Glutamatergic neuron (in vitro differentiated cells): Measurements from ENCODE around the gene HTR6. TPM values are rescaled to one million over a fixed set of nuclear protein-coding genes. Genes with fewer than 3 reads are reported as not detected.
A peak's percentile ranks its signal among the peaks of the same experiment; 100 is the strongest.

Source experiments
- DNase-seq: peaks from one replicate; pipeline ENCODE4 v3.0.0; 2022
- H3K27ac Mint-ChIP-seq: one replicate; pipeline ENCODE4 v1.8.0; 2020; ENCODE audit warnings: mild to moderate bottlenecking, mixed read lengths, inconsistent platforms; ENCODE audit not compliant: unreplicated experiment
- H3K27me3 Mint-ChIP-seq: one replicate; pipeline ENCODE4 v1.8.0; 2020; ENCODE audit warnings: mild to moderate bottlenecking, moderate library complexity, mixed read lengths, inconsistent platforms; ENCODE audit not compliant: unreplicated experiment
- H3K36me3 Mint-ChIP-seq: one replicate; pipeline ENCODE4 v1.8.0; 2020; ENCODE audit warnings: mild to moderate bottlenecking, mixed read lengths, inconsistent platforms; ENCODE audit not compliant: unreplicated experiment
- H3K4me1 Mint-ChIP-seq: one replicate; pipeline ENCODE4 v1.8.0; 2020; ENCODE audit warnings: mild to moderate bottlenecking, low read depth, mixed read lengths, inconsistent platforms; ENCODE audit not compliant: unreplicated experiment
- H3K4me3 Mint-ChIP-seq: one replicate; pipeline ENCODE4 v1.8.0; 2020; ENCODE audit warnings: mild to moderate bottlenecking, mixed read lengths, inconsistent platforms; ENCODE audit not compliant: unreplicated experiment
- H3K9me3 Mint-ChIP-seq: one replicate; pipeline ENCODE4 v1.8.0; 2020; ENCODE audit warnings: mild to moderate bottlenecking, moderate library complexity, mixed read lengths, inconsistent platforms; ENCODE audit not compliant: unreplicated experiment
- total RNA-seq: library from RNA; stranded (reverse); fragmentation: NEBNext Ultra II Directional; extraction: Animal tissue kit (Norgen Biotek cat#: 25700); gene quantifications from one replicate; pipeline ENCODE4 v1.2.1, GENCODE V29; 2021; ENCODE audit not compliant: unreplicated experiment
- TF ChIP-seq, protein P1 (sequence below): fragments of 200-600 bp; sonication (generic); IDR thresholded peaks from one replicate; pipeline ENCODE4 v1.5.0; 2021; ENCODE audit not compliant: partially characterized antibody, unreplicated experiment

Gene HTR6
- total RNA-seq, 1 donor from 2014 or later, result not detected

DNA sequence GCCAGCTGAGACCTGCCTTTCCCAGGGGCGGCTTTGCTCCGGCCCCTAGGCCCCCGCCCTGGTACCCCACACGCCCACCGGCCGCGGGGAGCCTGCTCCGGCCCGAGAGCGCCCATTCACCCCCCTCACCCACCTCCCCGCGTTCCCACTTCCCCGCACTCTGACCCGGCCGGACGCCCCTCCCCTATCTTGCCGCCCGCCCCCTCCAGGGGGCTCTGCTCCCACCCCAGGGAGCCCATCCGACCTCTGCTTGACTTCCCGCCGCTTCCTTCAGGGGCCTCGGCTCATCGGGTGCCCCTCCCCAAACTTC, 466 bp downstream of the HTR6 start:
- TF ChIP-seq, protein P1, sequence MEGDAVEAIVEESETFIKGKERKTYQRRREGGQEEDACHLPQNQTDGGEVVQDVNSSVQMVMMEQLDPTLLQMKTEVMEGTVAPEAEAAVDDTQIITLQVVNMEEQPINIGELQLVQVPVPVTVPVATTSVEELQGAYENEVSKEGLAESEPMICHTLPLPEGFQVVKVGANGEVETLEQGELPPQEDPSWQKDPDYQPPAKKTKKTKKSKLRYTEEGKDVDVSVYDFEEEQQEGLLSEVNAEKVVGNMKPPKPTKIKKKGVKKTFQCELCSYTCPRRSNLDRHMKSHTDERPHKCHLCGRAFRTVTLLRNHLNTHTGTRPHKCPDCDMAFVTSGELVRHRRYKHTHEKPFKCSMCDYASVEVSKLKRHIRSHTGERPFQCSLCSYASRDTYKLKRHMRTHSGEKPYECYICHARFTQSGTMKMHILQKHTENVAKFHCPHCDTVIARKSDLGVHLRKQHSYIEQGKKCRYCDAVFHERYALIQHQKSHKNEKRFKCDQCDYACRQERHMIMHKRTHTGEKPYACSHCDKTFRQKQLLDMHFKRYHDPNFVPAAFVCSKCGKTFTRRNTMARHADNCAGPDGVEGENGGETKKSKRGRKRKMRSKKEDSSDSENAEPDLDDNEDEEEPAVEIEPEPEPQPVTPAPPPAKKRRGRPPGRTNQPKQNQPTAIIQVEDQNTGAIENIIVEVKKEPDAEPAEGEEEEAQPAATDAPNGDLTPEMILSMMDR, result no peak
- DNase-seq, result no peak
- Mint-ChIP-seq H3K27me3 (peaks cover 30% of the 10 kb centered on the region), H3K9me3 (peaks cover 6% of the 10 kb centered on the region), H3K4me3 (peak overlapping the region; percentile 34), H3K27ac (no peak overlapping the region), H3K4me1 (no peaks in the 10 kb centered on the region), H3K36me3 (peaks cover 7% of the 10 kb centered on the region)

DNA sequence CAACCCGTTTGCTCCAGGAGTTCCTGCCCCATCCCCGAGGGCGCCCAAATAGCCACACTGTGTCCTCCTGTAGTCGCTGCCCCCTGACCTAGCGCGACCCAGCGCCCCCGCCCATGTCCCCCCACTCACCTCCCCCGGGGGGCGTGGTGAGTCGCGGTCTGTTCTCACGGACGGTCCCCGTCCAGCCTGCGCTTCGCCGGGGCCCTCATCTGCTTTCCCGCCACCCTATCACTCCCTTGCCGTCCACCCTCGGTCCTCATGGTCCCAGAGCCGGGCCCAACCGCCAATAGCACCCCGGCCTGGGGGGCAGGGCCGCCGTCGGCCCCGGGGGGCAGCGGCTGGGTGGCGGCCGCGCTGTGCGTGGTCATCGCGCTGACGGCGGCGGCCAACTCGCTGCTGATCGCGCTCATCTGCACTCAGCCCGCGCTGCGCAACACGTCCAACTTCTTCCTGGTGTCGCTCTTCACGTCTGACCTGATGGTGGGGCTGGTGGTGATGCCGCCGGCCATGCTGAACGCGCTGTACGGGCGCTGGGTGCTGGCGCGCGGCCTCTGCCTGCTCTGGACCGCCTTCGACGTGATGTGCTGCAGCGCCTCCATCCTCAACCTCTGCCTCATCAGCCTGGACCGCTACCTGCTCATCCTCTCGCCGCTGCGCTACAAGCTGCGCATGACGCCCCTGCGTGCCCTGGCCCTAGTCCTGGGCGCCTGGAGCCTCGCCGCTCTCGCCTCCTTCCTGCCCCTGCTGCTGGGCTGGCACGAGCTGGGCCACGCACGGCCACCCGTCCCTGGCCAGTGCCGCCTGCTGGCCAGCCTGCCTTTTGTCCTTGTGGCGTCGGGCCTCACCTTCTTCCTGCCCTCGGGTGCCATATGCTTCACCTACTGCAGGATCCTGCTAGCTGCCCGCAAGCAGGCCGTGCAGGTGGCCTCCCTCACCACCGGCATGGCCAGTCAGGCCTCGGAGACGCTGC, 1.1 kb downstream of the HTR6 start:
- TF ChIP-seq, protein P1, result no peak
- Mint-ChIP-seq H3K36me3 (peaks cover 7% of the 10 kb centered on the region), H3K4me3 (peak overlapping the region; percentile 68), H3K4me1 (no peaks in the 10 kb centered on the region), H3K27ac (no peak overlapping the region), H3K9me3 (peaks cover 2% of the 10 kb centered on the region), H3K27me3 (peaks cover 33% of the 10 kb centered on the region)
- DNase-seq, result no peak

DNA sequence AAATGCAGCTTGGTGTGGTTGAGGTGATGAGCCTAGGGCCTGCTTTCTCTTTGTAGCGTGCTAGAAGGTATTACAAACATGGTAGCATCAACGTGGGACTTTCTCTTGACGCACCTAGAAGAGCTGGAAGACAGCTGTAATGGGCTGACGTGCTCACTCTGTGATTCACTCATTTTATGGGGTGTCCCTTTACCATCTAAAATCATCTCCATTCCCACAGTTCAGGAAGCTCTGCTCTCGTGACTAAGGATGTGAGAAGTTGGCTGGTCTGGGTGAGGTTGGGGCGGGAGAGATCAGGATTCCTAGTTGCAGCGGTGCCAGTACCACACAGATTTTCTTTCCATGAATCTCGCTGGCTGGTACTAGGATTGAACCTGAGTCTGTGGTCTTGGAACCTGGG, 4.2 kb downstream of the HTR6 start:
- peaks cover 7% of the 10 kb centered on the region for H3K36me3 Mint-ChIP-seq
- no peak overlapping the region for H3K27ac Mint-ChIP-seq
- H3K9me3 Mint-ChIP-seq, result peaks cover 2% of the 10 kb centered on the region
- DNase-seq, result no peak
- H3K4me3 Mint-ChIP-seq, result no peak overlapping the region
- no peaks in the 10 kb centered on the region for H3K4me1 Mint-ChIP-seq
- peaks cover 29% of the 10 kb centered on the region for H3K27me3 Mint-ChIP-seq
- TF ChIP-seq, protein P1, result no peak

DNA sequence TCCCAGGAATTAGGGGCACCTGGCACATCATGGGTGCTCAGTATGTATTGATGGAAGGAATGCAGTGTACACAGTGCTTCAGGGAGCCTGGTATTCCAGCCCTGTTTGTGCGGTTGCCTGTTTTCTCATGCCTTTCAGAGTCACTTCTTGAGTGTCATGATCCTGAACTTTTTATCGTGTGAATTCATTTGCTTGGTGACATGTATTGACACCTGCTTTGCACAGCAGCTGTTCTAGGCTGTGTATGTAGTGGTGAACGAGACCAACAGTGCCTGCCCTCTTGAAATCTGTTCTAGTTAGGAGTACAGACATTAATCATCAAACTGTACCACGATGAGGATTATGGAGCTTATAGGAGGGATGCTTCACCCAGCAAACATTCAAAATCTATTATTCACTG, 6.1 kb downstream of the HTR6 start:
- Mint-ChIP-seq H3K4me1 (no peaks in the 10 kb centered on the region), H3K4me3 (no peak overlapping the region), H3K9me3 (peaks cover 4% of the 10 kb centered on the region), H3K36me3 (peaks cover 7% of the 10 kb centered on the region), H3K27me3 (peaks cover 27% of the 10 kb centered on the region), H3K27ac (no peak overlapping the region)
- TF ChIP-seq, protein P1, result no peak
- DNase-seq, result no peak

DNA sequence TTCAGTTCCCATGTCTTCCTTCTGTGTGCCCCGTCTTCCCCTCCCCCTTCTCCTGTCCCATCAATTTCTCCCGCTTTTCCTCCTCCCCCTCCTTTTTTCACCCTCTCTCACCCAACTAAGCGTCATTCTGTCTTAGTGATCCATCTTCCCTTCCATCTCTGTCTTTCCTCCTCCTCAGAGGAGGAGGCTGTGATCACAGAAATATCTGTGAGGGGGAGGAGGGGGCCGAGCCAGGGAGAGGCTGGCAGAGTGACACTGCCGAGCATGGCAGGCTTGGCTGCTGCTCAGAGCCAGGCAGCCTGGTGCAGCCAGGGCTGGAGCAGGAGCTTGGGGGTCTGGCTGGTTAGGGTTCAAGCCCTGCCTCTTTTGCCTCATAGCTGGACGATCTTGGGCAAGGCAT, 7.6 kb downstream of the HTR6 start:
- Mint-ChIP-seq H3K36me3 (peaks cover under 1% of the 10 kb centered on the region), H3K27ac (no peak overlapping the region), H3K4me3 (no peak overlapping the region), H3K9me3 (peaks cover 2% of the 10 kb centered on the region), H3K4me1 (no peaks in the 10 kb centered on the region), H3K27me3 (peaks cover 17% of the 10 kb centered on the region)
- no peak for DNase-seq
- TF ChIP-seq, protein P1, result no peak
